ENCODE results near the gene THEMIS.
"Not testable (repeated sequence)": the region's sequence is repeated elsewhere in the genome, so short reads cannot be mapped to it uniquely, and the experiment has no call there.

The THEMIS gene

DNA sequence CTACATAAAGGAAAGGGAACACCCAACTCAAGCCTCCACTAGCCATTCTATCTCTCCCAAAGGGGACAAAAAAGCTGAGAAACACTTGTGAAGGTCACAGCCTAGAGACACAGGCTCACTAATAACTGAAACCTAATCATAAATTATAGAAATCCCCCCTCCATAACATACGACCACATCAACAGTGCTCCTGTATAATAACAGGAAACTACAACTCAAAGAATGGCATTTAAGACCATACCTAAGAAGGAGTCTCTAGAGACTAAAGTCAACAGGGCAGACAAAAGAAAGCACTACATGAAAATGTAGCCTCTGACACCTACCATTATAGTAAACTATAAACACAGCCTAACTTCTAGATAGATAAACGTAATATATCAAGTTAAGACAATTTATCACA, 82.7 kb downstream of the THEMIS start:
- no peak for TF ChIP-seq ZNF274 (IDR thresholded peaks at IDR 0.05; ENCODE audit: low read depth, low read length)
- H3K4me3 ChIP-seq (ENCODE audit: low read length), result no peak overlapping the region

DNA sequence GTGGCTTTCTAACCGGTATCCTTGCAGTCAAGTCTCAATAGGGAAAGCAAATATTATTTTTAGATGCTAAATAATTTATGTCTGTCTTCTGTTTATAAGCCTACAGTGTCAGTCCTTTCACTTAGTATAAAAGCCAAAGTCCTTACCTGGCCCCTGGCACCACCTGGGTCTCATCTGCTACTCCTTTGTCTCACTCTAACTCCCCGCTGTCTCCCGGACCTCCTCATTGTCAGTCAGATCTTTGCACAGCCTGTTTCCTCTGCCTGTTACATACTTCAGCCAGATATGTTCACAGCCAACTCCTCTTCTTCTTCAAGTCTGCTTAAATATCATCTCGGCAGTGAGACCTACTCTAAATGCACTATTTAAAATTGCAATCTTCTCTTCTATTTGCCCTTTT, 84.2 kb downstream of the THEMIS start:
- no peak overlapping the region for H3K4me3 ChIP-seq (ENCODE audit: low read length)
- no peak for TF ChIP-seq ZNF274 (IDR thresholded peaks at IDR 0.05; ENCODE audit: low read depth, low read length)

DNA sequence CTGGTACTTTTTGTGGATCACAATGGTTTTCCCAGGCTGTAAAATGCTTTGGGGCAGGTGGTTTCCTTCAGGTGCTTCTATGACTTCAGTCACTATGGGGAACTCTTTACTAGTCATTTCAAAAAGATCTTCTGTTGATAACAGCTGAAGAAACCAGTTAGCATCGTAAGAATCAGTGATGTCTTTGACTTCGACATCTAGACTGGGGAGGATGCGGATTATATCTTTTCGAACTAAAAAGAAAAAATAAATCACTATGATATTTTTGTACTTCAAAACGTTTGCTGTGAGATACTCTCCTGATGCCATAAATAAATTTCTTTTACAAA, 87.2 kb downstream of the THEMIS start:
- no peak for TF ChIP-seq ZNF274 (IDR thresholded peaks at IDR 0.05; ENCODE audit: low read depth, low read length)
- no peak overlapping the region for H3K4me3 ChIP-seq (ENCODE audit: low read length)

DNA sequence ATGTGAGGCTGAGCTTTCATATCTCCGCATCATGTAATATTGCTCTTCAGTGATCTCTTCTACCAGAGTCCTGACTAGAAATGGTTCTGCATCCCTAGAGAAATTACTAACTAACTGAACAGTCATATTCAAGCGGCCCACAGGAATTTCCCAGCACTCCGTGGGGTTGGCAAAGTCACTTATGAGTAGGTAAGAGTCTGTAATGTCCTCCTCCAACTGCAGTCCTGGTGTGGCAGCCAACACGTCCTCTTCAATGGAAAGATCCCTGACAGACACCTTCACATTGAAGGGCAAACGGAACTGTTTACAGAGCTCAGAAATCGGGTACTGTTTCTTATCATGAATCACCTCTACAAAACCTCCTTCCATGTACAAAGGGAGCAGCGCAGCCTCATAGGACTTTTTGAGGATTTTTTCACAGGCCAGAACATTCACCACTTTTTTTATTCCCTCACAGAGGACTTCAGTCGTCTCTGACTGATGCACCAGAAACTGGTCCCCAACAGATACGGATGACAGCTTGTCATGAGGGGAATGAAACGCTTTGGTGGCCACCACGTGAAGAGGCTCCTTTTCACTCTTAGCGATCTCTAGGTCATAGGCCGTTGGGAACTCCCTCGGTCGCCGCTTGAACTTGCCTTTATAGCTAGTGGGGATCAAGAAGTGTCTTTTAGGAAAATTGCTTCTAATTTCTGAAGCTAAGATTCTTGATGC, 87.7 kb downstream of the THEMIS start:
- no peak overlapping the region for H3K4me3 ChIP-seq (ENCODE audit: low read length)
- no peak for TF ChIP-seq ZNF274 (IDR thresholded peaks at IDR 0.05; ENCODE audit: low read depth, low read length)

DNA sequence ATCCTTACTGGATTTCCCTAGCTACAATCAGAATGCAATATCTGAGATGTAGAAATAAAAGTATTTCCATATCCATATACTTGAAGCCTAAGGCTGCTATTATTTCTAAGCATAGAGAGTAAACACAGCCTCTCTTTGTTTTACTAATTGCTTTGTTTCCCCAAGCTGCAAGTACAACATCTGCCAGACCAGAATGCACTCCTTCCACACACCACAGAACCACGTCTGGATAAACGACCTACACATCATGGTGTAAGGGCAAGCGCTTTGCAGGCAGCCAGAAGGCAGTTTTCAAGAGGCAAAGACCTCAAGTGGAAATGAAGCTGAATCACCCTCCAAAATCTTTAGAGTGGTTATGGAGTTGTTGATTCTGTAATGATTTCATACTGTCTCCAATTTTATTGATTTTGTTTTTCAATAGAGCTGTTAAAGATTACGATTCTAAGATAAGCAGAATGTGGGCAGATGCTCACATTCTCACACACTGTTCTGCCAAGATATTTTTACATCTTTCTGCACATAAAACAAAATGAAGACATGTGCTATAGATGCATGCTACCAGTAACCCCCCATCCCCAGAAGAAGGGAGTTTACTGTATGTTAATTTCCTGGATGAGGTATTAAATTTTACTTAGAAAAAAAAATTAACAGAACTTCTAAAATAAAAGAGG, 88.8 kb downstream of the THEMIS start:
- no peak for TF ChIP-seq ZNF274 (IDR thresholded peaks at IDR 0.05; ENCODE audit: low read depth, low read length)
- no peak overlapping the region for H3K4me3 ChIP-seq (ENCODE audit: low read length)

DNA sequence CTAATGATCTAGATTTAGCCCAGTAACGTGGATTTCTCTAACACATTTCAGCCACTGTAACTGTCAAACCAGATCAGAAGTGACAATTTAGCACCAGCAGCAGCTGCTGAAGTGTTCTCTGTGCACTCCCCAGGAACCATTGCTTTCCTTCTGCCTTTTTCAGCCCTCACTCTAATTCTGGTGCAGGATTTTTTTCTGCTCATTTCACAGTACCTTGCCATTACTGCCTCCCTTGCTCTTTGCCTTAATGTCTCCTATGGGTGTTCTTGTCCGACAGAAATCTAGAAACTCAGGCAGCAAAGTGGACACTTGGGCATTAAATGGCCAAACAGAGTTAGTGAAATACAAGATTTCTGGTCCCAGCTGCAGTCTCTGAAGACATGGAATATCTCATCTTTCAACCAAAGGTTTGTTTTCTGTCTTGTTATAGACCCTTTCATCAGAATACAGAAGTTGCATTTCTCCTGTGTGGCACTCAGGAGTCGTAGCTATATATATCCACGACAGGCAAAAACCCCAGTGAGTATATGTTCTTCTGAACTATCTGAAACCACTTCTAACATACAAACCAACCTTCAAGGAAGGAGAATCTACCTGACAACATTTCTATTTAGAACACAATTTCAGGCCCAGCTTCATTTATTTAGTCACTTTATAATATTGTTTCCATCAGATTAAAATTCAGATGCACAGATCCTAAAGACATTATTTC, 92.9 kb downstream of the THEMIS start:
- no peak for TF ChIP-seq ZNF274 (IDR thresholded peaks at IDR 0.05; ENCODE audit: low read depth, low read length)

DNA sequence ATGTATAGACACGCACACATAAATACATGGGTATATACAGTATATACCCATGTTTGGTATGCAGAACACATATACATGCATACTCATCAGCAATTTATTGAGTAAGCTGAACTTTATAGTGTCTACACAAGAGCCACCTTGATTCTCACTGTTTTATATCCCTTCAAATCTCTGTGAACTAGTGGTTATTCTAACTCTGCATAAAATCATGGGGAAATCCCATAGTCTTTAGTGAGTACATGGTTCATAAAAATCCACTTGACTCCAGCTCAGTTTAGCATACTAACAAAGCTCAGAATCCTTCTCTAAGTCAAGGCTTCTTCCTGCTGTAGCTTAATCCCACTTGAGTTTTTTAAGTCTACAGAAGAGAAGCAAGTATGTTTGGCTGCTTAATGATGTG, 104.1 kb downstream of the THEMIS start:
- no peak overlapping the region for H3K4me3 ChIP-seq (ENCODE audit: low read length)
- no peak for TF ChIP-seq ZNF274 (IDR thresholded peaks at IDR 0.05; ENCODE audit: low read depth, low read length)

More for the DNA sequence above, 92.9 kb downstream of the THEMIS start:
- H3K4me3 ChIP-seq (ENCODE audit: low read length), result no peak overlapping the region

DNA sequence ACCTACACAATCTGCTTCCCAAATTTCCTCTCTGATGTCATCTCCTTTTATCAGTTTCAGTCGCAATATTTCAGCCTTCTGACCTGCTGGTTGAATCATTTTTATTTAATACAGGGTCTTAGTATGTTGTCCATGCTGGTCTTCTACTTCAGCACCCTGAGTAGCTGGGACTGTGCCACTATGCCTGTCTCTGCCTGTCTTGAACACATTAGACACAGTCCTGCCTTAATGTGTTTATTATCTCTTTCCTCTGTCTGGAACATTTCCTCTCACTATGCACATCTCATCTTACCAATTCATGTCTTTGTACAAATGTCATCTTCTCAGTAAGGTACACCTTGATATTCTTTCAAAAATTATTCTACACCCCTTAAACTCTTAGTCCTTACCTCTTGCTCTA, 106.5 kb downstream of the THEMIS start:
- no peak overlapping the region for H3K4me3 ChIP-seq (ENCODE audit: low read length)
- TF ChIP-seq ZNF274 (IDR thresholded peaks at IDR 0.05; ENCODE audit: low read depth, low read length), result no peak

DNA sequence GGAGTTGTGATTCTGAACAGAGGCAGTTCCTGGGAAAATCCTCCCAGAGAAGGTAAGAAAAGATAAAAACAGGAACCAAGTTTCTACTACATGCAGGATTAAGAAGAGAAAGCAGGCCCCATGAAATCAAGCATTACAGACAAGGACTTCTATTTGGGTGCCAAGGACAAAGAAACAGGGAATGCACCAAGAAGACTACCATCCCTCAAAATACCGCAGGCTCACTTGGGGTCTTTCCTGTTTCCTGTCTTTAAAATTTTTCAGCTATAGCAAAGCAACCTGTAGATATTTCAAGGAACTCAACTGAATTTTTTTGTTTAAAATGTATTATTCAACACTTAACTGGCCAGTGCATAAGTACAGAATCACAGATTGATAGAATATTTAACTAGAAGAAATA, 107.5 kb downstream of the THEMIS start:
- H3K4me3 ChIP-seq (ENCODE audit: low read length), result no peak overlapping the region
- TF ChIP-seq ZNF274 (IDR thresholded peaks at IDR 0.05; ENCODE audit: low read depth, low read length), result no peak

DNA sequence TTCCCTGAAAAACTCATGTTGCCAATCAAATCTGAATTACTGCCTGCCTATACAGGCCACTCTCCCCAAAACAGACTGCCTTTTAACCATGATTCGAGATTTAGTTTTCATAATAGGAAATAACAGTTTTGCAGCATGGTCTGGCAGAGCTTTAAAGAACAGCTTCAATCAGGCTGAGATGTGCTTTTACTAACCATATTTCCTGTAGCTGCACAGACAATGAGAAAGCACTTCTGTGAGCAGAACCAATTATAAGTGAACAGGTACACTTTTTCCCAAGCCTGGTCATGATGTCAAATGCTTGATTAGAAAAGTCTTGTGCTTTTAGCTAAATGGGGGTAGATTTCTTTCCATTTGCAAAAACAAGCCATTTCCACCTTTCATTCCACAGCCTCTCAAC, 108.2 kb downstream of the THEMIS start:
- TF ChIP-seq ZNF274 (IDR thresholded peaks at IDR 0.05; ENCODE audit: low read depth, low read length), result no peak
- no peak overlapping the region for H3K4me3 ChIP-seq (ENCODE audit: low read length)

DNA sequence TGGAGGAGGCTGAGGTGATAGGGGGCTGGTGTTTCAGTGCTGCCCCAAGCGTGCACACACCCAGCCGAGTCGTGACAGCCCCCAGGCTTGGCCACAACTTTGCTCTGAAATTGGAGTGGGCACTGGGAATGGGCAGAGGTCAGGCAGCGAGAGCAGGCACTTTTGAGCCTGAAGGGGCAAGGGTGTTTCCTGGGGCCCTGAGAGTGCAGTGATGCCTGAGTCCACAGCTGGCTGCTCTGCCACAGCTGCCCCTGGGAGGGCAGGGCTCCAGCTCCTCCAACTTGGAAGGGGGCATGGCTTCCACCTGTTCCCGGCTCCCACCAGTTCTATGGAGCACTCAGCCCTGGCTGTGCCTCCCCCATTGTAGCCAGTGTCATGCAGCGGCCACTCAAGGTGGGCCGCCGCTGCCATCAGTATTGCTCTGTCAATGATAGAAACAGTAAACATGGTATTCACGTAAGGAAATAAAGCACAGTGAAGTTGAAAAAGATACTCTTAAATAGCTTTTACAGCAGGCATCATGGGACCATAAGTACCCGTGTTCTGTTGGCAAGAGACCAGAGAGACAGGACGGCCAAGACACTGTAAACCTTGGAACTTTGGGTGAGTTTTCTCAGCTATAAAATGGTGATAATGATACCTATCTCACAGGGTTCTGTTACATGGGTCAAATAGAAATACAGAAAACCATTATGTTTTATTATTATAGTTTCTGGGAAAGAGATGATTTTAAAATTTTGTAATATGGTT, 108.9 kb downstream of the THEMIS start:
- no peak overlapping the region for H3K4me3 ChIP-seq (ENCODE audit: low read length)
- TF ChIP-seq ZNF274 (IDR thresholded peaks at IDR 0.05; ENCODE audit: low read depth, low read length), result no peak

DNA sequence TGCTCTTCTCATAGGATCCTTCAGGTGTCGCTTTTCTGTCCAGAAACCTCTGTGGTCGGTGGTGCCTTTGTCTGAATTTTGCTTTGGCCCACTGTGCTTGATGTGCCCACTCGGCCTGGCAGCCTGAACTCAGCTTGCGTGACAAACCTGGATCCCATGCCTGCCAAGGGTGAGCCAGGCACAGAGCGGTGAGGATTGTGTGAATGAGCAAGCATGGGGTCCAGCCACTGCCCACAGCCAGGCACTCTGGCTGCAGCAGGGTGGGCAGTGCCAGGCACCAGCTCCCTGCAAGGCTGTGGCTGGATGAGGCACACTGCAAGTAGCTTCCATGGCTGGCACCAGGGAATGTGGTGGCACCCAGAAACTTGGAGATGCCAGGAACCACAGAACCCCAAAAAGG, 110.3 kb downstream of the THEMIS start:
- no peak for TF ChIP-seq ZNF274 (IDR thresholded peaks at IDR 0.05; ENCODE audit: low read depth, low read length)

DNA sequence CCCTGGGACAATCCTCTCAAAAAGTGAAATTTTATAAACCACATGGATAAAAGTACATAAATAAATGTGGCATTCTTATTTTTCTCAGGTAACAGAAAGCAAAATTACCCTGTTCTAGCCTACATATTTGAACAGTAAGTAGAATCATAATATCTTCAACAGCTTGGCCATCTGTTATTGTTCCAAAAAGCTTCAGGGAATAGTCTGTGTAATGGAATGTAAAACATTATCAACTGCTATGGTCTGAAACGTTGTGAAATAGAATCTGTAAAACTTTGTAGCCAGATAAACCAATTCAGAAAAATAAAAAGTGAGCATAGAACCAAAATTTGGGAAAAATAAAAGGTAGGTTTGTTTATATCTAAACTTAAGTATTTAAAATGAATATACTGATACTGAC, 114.7 kb downstream of the THEMIS start:
- no peak overlapping the region for H3K4me3 ChIP-seq (ENCODE audit: low read length)
- TF ChIP-seq ZNF274 (IDR thresholded peaks at IDR 0.05; ENCODE audit: low read depth, low read length), result no peak

More for the DNA sequence above, 110.3 kb downstream of the THEMIS start:
- H3K4me3 ChIP-seq (ENCODE audit: low read length), result no peak overlapping the region

DNA sequence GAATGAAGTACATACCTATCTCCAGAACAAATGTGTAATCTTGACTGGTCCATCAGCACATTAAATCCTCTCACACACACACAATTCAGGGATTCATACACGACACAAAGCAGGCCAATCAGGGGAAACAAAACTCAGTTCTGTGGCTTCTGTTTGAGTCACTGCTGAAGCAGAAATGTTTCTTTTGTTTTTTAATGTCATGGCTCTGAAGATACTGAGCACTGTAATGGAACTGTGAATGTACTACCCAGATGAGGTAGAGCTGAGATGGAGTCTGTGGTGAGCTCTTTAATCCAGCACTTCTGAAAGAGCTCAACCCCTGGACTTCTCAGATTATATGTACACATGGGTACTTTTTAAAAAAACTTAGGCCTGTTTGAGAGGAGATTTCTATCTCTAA, 116.4 kb downstream of the THEMIS start:
- H3K4me3 ChIP-seq (ENCODE audit: low read length), result no peak overlapping the region
- TF ChIP-seq ZNF274 (IDR thresholded peaks at IDR 0.05; ENCODE audit: low read depth, low read length), result no peak

DNA sequence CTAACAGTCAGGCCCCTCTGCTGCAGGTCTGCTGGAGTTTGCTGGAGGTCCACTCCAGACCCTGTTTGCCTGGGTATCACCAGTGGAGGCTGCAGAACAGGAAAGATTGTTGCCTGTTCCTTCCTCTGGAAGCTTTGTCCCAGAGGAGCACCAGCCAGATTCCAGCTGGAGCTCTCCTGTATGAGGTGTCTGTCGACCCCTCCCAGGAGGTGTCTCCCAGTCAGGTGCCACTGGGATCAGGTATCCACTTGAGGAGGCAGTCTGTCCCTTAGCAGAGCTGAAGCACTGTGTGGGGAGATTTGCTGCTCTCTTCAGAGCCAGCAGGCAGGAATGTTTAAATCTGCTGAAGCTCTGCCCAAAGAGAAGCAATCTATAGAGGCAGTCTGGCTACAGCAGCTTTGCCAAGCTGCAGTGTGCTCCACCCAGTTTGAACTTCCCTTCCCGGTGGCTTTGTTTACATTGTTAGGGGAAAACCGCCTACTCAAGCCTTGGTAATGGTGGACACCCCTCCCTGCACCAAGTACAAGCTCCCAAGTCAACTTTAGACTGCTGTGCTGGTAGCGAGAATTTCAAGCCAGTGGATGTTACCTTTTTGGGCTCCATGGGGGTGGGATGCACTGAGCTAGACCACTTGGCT, 119.1 kb downstream of the THEMIS start:
- not testable (repeated sequence) for H3K4me3 ChIP-seq (ENCODE audit: low read length)

Measured in GM08714 (cell line).